Body of pancreas (tissue), 4 donors: ENCODE measurements around the gene ABR.

Source experiments
- CTCF ChIP-seq, 7 experiments: fragments of 450-650 bp in 4 of 7; fragments of 200-600 bp in 3 of 7; sonication (generic) in 3 of 7; IDR thresholded peaks; one replicate each; pipeline ENCODE4 v1.5.1; 2016 to 2019; ENCODE audit warnings: antibody characterized with exemption in 7 of 7
- POLR2A ChIP-seq, 3 donors: fragments of 450-650 bp; IDR thresholded peaks; one replicate each; pipeline ENCODE4 v1.6.1; 2016; ENCODE audit warnings: antibody characterized with exemption in 3 of 3, mild to moderate bottlenecking in 2 of 3

GRCh38 chr17:1039123-1039507, 140.7 kb downstream of the ABR start:
- no peak for TF ChIP-seq POLR2A (IDR thresholded peaks at IDR 0.05)
- TF ChIP-seq CTCF (IDR thresholded peaks at IDR 0.05): no peak
